ENCODE measurements around the gene PSMB7. TPM values are rescaled to one million over a fixed set of nuclear protein-coding genes. Genes with fewer than 3 reads are reported as not detected.

Gene PSMB7
- total and polyA plus RNA-seq, 2 of the 13 experiments (the other 11 are each of a cell fraction or from before 2014, with no cell fraction given): 259 to 291 TPM

DNA sequence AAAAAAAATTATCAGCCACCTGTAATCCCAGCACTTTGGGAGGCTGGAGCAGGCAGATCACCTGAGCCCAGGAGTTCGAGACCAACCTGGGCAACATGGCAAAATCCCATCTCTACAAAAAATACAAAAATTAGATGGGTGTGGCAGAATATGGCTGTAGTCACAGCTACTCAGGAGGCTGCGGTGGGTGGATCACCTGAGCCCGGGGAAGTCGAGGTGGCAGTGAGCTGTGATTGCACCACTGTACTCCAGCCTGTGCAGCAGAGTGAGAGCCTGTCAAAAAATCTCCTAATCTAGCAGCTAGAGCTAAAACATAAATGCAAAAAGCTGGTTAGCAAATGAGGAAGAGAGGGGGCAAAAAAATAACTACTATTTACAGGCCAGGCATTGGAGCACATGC lies 12.0 kb downstream of the PSMB7 start:
- Histone ChIP-seq H3K27ac (ENCODE audit: extremely low read length, insufficient read depth, low read length) (no peak overlapping the region), H2AFZ (ENCODE audit: low read length) (no peak overlapping the region), H3K4me2 (ENCODE audit: low read depth, low read length) (no peak overlapping the region), H3K79me2 (ENCODE audit: insufficient read depth, low read length) (peaks cover 54% of the 10 kb centered on the region), H3K36me3 (replicated peaks in 1 of 2; ENCODE audit: control insufficient read depth in 1 of 2, insufficient read depth in 2 of 2, low read length in 2 of 2) (peaks cover 28 to 86% of the 10 kb centered on the region in 2 experiments), H3K9me3 (ENCODE audit: low read length) (no peaks in the 10 kb centered on the region), H3K4me3 (replicated peaks in 1 of 3; ENCODE audit: insufficient read depth in 1 of 3, low read depth in 2 of 3, low read length in 3 of 3) (no peak overlapping the region), H3K9ac (ENCODE audit: insufficient read depth, low read depth, low read length) (no peak overlapping the region), H4K20me1 (ENCODE audit: insufficient read depth, low read length) (no peaks in the 10 kb centered on the region), H3K27me3 (ENCODE audit: control insufficient read depth in 1 of 2, insufficient read depth in 2 of 2, low read length in 2 of 2) (no peaks in the 10 kb centered on the region), H3K4me1 (ENCODE audit: insufficient read depth, low read length) (no peaks in the 10 kb centered on the region)
- intact Hi-C loops (cut with micrococcal nuclease; ENCODE audit: unreplicated experiment) (no loop called here), in situ Hi-C loops (cut with HindIII; ENCODE audit: extremely low pct_ligation_motif_present, low pct_unique_long_range_greater_than_20kb) (no loop called here)
- ChIA-PET POLR2A (no interaction called here), CTCF (ENCODE audit: low intra/inter-chr PET ratio, low total read pairs) (no interaction called here)
- DNase-seq (ENCODE audit: low spot score) (no peak), FAIRE-seq (no peak), ATAC-seq (no peak)
- BruUV-seq (replicated peaks): no TSS peak
- TF ChIP-seq, protein P1, sequence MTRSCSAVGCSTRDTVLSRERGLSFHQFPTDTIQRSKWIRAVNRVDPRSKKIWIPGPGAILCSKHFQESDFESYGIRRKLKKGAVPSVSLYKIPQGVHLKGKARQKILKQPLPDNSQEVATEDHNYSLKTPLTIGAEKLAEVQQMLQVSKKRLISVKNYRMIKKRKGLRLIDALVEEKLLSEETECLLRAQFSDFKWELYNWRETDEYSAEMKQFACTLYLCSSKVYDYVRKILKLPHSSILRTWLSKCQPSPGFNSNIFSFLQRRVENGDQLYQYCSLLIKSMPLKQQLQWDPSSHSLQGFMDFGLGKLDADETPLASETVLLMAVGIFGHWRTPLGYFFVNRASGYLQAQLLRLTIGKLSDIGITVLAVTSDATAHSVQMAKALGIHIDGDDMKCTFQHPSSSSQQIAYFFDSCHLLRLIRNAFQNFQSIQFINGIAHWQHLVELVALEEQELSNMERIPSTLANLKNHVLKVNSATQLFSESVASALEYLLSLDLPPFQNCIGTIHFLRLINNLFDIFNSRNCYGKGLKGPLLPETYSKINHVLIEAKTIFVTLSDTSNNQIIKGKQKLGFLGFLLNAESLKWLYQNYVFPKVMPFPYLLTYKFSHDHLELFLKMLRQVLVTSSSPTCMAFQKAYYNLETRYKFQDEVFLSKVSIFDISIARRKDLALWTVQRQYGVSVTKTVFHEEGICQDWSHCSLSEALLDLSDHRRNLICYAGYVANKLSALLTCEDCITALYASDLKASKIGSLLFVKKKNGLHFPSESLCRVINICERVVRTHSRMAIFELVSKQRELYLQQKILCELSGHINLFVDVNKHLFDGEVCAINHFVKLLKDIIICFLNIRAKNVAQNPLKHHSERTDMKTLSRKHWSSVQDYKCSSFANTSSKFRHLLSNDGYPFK (CRISPR knock-in tag; IDR thresholded peaks at IDR 0.05; ENCODE audit: borderline replicate concordance): no peak
- TF ChIP-seq TCF7L2 (IDR thresholded peaks at IDR 0.05; ENCODE audit: low read depth, low read length): no peak
- TF ChIP-seq, protein P2, sequence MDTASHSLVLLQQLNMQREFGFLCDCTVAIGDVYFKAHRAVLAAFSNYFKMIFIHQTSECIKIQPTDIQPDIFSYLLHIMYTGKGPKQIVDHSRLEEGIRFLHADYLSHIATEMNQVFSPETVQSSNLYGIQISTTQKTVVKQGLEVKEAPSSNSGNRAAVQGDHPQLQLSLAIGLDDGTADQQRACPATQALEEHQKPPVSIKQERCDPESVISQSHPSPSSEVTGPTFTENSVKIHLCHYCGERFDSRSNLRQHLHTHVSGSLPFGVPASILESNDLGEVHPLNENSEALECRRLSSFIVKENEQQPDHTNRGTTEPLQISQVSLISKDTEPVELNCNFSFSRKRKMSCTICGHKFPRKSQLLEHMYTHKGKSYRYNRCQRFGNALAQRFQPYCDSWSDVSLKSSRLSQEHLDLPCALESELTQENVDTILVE (CRISPR knock-in tag; IDR thresholded peaks at IDR 0.05): no peak
- TF ChIP-seq, protein P3, sequence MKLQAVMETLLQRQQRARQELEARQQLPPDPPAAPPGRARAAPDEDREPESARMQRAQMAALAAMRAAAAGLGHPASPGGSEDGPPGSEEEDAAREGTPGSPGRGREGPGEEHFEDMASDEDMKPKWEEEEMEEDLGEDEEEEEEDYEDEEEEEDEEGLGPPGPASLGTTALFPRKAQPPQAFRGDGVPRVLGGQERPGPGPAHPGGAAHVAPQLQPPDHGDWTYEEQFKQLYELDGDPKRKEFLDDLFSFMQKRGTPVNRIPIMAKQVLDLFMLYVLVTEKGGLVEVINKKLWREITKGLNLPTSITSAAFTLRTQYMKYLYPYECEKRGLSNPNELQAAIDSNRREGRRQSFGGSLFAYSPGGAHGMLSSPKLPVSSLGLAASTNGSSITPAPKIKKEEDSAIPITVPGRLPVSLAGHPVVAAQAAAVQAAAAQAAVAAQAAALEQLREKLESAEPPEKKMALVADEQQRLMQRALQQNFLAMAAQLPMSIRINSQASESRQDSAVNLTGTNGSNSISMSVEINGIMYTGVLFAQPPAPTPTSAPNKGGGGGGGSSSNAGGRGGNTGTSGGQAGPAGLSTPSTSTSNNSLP (IDR thresholded peaks at IDR 0.05; ENCODE audit: low read depth, low read length): no peak
- TF ChIP-seq HOXD1 (CRISPR knock-in tag; IDR thresholded peaks at IDR 0.05): no peak
- no peak for TF ChIP-seq NONO (IDR thresholded peaks at IDR 0.05)
- TF ChIP-seq NONO (CRISPR knock-in tag; conservative IDR thresholded peaks at IDR 0.05): no peak
- no peak for TF ChIP-seq ZNF460 (CRISPR knock-in tag; IDR thresholded peaks at IDR 0.05; ENCODE audit: borderline replicate concordance)
- TF ChIP-seq PAWR (CRISPR knock-in tag; IDR thresholded peaks at IDR 0.05; ENCODE audit: borderline replicate concordance): no peak
- TF ChIP-seq TAF15 (IDR thresholded peaks at IDR 0.05; ENCODE audit: low read depth, low read length, poor library complexity, severe bottlenecking): no peak
- TF ChIP-seq CAMTA2 (CRISPR knock-in tag; IDR thresholded peaks at IDR 0.05; ENCODE audit: borderline replicate concordance): no peak
- TF ChIP-seq ZNF720 (CRISPR knock-in tag; IDR thresholded peaks at IDR 0.05): no peak
- no peak for TF ChIP-seq ZNF543 (CRISPR knock-in tag; IDR thresholded peaks at IDR 0.05)
- TF ChIP-seq ZNF605 (CRISPR knock-in tag; IDR thresholded peaks at IDR 0.05): no peak
- no peak for TF ChIP-seq ZBTB1 (CRISPR knock-in tag; IDR thresholded peaks at IDR 0.05; ENCODE audit: borderline replicate concordance)
- WGBS (ENCODE audit: low lambda C conversion rate): 97% methylated on average over 4 of the region's 4 CpGs
